ENCODE results near the gene LRRC14B. TPM values are rescaled to one million over a fixed set of nuclear protein-coding genes. Genes with fewer than 3 reads are reported as not detected.
"Not testable (repeated sequence)": the region's sequence is repeated elsewhere in the genome, so short reads cannot be mapped to it uniquely, and the experiment has no call there.

LRRC14B gene
- total RNA-seq, 1 experiment from 2014 or later: not detected

DNA sequence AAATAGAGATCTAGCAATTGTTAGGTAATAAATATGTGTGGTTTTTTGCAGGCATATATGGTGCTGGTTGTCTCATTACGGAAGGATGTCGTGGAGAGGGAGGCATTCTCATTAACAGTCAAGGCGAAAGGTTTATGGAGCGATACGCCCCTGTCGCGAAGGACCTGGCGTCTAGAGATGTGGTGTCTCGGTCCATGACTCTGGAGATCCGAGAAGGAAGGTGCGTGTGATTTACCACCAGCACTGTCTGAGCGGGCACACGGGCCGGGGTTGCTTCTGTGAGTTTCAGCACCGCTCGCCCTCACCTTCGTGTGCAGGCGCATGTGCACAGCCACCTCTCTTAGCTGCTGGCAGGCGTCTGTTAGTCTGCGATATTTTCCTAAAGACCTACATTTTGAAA is 42.1 kb downstream of the LRRC14B start:
- DNase-seq (ENCODE audit: low read depth): not testable (repeated sequence)

DNA sequence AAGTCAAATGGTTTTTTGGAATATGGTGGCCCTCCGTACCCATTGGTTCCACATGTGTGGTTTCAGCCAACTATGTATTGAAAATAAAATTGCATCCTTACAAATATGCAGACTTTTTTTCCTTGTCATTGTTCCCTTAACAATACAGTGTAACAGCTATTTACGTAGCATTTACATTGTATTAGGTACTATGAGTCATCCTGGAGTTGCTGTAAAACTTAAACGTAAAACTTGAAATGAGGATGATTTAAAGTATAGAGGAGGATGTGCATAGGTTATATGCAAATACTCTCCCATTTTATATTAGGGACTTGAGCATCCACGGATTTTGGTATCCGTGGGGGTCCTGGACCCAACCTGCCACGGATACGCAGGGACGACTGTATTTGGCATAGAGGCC is 43.2 kb downstream of the LRRC14B start:
- DNase-seq (ENCODE audit: low read depth): no peak

DNA sequence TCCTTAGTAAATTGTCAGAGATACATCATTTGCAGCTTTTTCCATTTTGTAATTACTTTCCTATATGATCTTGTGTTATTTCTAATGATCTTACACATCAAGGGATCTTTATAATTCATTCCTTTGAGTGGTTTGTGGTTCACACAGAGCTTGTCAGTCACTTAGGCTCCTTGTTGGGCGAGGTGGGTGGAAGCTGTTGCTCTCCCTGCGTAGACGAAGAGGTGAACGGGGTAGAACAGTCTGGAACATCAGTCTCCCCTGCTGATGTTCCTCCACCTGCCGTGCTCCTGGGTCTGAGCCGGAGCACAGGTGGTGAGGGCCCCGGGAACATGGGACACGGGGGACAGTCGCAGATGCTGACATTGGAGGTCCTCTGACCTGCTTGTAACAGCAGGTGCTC is 44.2 kb downstream of the LRRC14B start:
- not testable (repeated sequence) for DNase-seq (ENCODE audit: low read depth)

DNA sequence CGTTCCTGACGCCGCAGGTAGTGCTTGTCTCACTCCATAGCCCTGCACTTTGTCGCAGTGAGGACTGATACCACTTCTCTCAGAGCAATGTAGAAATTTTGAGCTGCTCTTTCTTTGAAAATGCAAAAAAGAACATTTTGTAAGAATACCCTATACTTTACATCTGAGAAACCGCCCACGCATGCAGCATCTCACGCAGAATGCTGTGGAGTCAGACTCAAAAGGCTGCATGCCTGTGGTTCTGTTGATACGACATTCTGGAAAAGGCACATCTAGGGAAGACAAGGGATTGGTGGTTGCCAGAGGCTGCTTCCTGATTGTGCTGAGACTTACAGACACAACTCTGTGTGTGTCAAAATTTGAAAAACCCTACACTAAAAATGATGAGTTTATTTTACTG is 46.6 kb downstream of the LRRC14B start:
- not testable (repeated sequence) for DNase-seq (ENCODE audit: low read depth)

DNA sequence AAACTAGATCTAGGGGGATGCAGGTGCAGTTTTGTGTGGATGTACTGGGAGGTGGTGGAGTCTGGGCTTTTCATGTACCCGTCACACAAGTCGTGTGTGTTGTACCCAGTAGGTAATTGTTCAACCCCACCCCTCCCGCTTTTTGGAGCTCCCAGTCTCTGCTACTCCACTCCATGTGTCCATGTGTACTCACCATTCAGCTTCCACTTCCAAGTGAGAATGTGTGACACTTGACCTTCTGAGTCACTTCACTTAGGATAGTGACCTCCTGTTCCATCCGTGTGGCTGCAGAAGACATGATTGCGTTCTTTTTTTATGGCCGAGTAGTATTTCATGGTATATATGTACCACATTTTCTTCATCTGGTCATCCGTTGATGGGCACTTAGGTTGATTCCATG is 49.3 kb downstream of the LRRC14B start:
- DNase-seq (ENCODE audit: low read depth): not testable (repeated sequence)

DNA sequence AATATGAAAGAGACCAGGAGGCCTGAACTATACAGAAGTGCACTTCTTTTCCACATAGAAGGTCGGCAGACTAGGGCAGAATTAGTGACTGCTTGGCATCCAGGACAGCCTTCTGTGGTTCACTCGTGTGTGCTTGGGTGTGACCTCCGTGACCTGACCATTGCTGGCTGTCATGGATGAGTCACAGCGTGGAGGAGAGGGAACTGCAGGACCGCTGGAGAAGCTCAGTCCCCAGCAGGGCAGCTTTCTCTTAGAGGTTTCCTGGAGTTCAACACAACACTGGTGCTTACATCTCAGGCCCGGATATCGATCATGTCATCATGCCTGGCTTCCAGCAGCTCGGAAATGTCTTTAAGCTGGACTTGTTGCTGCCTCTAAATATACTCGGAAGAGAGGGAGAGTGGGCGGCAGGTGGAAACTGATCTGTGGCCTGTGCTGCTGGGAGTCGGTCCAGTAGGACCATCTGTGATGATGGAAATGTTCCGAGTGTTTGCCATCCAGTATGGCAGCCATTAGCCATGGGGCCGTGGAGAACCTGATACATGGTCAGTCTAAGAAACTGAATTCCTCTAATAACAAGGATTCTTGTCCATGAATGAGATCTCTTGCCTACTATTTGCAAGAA is 49.9 kb downstream of the LRRC14B start:
- peak; percentile 37 for DNase-seq (ENCODE audit: low read depth)

DNA sequence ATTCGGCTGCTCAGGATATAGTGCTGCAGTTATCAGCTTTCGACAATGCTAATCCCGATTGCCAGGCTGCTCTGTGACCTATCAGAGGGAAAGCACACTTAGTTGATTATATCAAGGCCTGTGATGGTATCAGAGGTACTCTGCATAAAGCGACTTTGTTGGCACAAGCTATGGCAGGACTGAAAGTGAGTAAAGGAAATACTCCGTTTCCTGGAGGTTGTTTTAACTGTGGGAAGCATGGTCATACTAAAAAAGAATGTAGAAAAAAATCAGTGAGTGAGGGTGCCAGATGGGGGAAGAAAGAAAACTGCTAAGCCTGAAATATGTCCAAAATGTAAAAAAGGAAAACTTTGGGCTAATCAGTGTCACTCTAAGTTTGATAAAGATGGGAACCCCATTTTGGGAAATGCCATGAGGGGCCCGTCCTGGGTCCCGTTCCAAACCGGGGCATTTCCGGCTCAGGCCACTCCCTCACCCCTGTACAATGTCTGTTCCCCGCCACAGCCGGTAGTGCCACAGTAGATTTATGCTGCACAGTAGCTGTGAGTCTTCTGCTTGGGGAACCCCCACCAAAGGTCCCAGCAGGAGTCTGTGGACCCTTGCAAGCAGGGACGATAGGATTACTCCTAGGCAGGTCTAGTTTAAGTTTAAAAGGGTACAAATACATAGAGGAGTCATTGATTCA is 52.5 kb downstream of the LRRC14B start:
- DNase-seq (ENCODE audit: low read depth): not testable (repeated sequence)

DNA sequence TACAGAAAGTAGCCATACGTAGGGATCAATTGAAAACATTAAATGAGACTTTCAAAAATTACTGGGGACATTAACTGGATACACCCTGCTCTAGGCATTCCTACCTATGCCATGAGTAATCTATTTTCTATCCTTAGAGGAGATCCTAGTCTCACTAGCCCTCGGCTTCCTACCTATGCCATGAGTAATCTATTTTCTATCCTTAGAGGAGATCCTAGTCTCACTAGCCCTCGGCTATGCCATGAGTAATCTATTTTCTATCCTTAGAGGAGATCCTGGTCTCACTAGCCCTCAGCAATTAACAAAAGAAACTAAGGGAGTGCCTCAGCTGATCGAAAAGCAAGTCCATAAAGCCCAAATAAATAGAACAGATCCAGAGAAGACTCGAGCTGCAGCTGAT is 54.4 kb downstream of the LRRC14B start:
- DNase-seq (ENCODE audit: low read depth): not testable (repeated sequence)

Small RNAs within 50 kb of the gene (small RNA-seq; reads per million reads assigned to genes)
- gene RF00019: not detected

Other genes with a start within 250 kb of the LRRC14B start
- 0.27 and 0.61 TPM in 2 replicates for gene PLEKHG4B, start 99.3 kb upstream of the LRRC14B start, total RNA-seq (2014; rRNA removed; shearing (Covaris generic))
- 4.1 and 4.2 TPM in 2 replicates for gene CCDC127, start 26.7 kb downstream of the LRRC14B start, total RNA-seq (2014; rRNA removed; shearing (Covaris generic))
- gene SDHA, start 26.8 kb downstream of the LRRC14B start, total RNA-seq (2014; rRNA removed; shearing (Covaris generic)): 124 and 137 TPM in 2 replicates
- 384 and 389 TPM in 2 replicates for gene PDCD6, start 80.2 kb downstream of the LRRC14B start, total RNA-seq (2014; rRNA removed; shearing (Covaris generic))
- gene AHRR, start 130.2 kb downstream of the LRRC14B start, total RNA-seq (2014; rRNA removed; shearing (Covaris generic)): 2.1 and 2.4 TPM in 2 replicates

Measured in HT1080 (cell line).